ENCODE results near the gene RBM8A.
"Not testable (repeated sequence)": the region's sequence is repeated elsewhere in the genome, so short reads cannot be mapped to it uniquely, and the experiment has no call there.

RBM8A gene

DNA sequence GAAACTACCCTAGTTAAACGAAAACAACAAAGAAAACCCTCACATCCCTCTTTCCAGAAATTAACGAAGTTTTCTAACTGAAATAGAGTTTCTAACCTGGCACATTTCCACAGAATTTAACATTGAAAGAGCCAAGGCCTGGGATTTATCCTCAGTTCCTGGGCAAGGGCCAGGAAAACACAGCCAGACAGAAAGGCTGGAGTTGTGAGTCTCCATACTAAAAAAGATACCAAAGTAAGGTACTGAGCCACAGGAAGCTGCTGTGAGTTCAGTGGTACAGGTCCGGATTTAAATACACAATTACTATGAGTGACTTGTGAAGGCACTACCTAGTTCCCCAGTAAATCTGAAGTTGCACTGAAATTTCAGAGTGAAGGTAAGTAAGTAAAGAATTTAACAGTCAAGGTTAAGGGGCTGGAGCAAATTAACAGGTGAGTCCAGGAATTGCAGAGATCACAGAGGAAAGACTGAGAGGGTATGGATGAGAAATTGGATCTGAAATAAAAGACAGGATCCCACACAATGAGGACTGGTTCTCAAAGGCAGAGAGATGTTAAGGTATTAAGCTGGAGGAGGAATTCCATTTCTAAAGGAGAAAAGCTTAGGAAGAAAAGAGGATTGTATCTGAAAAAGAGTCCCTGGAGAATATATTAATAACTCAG lies 29.6 kb upstream of the RBM8A start:
- peak; percentile 24 for DNase-seq (ENCODE audit: low read depth)

DNA sequence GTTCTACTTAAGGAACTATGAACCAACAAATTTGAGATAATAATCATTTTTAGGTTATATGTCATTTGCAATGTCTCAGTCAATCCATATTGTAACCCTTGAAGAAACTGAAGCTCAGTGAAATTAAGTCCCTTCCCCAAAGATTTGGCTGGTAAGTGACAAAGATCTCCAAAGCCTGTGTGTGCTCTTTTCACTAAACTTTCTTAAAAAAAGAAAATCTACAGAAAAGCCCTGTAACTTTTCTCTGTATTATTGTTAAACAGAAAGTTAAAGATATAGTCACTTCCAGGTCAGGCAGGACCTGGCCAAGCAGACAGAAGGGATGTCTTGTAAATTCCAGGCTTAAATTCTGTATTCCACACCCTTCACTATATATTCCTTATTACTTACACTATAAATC lies 29.1 kb upstream of the RBM8A start:
- DNase-seq (ENCODE audit: low read depth): no peak

DNA sequence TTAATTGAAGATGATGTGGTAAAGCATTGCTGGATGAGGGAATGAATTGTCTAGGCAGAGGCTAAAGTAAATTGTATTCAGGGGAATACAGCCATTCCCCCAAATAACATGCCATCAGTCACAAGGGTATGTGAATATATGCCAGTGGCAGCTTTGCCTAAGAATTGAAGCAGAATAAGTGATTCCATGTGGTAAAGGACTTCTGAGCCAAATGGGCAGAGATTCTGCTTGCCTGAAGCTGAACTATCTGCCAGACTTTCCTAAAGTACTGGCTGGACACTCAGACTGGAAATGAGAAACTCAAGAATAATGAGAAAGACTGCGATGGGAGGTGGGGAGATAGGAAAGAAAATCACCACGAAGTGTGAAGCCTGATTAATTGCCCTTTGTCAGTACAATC lies 28.2 kb upstream of the RBM8A start:
- DNase-seq (ENCODE audit: low read depth): no peak

DNA sequence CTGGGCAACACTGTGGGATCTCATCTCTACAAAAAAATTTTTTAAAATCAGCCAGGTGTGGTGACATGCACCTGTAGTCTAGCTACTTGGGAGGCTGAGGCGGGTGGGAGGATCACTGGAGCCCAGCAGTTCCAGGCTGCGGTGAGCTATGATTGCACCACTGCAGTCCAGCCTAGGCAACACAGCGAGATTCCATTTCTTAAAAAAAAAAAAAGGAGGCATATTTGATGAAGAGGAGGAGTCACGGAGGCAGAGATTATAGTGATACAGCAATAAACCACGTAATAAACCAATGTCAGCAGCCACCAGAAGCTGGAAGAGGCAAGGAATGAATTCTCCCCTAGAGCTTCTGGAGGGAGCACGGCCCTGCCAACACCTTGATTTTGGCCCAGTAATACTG lies 26.6 kb upstream of the RBM8A start:
- DNase-seq (ENCODE audit: low read depth): no peak

DNA sequence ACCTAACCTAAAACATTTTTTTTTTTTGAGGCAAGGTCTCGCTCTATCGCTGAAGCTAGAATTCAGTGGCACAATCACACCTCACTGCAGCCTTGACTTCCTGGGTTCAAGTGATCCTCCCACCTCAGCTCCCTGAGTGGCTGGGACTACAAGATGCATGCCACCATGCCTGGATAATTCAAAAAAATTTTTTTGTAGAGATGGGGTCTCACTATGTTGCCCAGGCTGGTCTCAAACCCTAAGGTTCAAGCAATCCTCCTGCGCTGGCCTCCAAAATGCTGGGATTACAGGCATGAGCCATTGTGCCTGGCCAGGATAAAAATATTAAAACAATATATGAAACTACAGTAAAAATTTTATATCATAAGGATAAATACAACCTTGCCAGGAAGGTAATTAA lies 25.6 kb upstream of the RBM8A start:
- DNase-seq (ENCODE audit: low read depth): no peak

DNA sequence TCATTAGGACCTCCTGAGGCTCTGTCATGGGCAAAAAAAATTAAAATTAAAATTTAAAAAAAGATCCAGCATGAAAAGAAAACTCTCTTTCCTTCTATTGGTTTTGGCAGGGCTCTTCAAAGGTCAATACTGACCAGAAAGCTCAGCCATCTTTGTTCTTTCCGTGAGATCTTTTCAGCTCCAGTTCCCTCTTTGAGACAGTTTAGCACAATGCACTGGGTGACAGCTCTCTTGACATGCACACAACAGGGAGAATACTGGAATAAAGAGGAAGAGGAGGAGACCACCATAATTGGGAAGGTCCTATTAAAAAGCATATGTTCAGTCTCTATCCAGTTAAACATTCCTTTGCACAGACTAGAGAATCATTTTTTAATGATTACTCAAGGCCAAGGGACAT lies 24.2 kb upstream of the RBM8A start:
- no peak for DNase-seq (ENCODE audit: low read depth)

DNA sequence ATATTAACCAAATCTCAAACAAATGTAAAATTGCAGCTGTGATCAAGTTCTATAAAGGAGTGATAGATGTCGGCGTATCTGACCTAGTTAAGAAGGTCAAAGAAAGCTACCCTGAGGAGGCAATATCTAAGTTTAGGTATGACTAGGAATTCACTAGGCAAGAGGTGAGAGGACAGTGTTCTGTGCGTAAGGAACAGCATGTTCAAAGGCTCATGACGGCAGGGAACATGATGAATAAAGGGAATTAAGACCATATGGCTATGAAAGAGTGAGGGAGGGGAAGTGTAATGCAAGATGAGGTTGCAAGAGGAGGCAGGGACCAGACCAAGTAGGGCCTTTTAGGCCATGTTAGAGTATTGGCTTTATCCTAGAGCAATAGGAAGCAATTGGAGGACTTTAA lies 21.9 kb upstream of the RBM8A start:
- no peak for DNase-seq (ENCODE audit: low read depth)

DNA sequence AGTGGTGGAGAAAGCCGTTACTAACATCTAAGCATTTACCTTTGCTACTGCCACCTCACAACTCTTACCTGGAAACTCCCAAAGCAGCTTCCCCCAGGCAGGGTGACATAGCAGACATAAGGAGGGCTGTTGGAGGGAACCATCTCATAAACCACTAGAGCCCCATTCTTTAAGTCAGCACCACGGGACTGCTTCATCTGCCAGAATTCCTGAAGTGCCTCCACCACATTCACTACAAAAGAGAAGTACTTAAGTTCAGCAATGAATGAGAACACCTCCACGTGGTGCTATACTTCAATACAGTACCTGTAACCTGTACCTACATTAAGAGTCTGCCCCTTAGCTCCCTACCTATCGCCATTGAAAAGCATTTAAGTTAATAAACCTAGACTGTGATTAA lies 20.3 kb upstream of the RBM8A start:
- no peak for DNase-seq (ENCODE audit: low read depth)

DNA sequence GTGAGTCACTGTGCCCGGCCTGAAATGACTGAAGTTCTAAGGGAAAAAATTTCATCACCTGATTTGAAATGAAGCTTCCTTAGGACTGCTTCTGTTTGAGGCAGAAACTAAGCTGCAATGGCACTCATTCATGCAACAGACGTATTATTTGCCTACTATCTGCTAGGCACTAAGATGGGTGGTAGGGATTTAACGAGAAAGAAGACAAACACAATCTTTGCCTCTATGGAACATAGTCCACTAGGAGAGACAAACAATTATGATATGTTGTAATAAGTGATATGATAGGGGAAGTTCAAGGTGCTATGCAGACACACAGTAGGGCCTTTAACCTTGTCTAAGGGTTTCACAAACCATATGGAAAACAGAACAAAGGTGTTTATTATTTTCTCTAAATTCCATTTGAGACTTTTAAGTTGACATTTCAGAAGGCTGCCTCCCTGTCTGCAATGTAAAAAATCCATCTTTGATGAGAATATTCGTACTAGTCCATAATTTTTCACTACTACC lies 19.2 kb upstream of the RBM8A start:
- DNase-seq (ENCODE audit: low read depth): no peak

DNA sequence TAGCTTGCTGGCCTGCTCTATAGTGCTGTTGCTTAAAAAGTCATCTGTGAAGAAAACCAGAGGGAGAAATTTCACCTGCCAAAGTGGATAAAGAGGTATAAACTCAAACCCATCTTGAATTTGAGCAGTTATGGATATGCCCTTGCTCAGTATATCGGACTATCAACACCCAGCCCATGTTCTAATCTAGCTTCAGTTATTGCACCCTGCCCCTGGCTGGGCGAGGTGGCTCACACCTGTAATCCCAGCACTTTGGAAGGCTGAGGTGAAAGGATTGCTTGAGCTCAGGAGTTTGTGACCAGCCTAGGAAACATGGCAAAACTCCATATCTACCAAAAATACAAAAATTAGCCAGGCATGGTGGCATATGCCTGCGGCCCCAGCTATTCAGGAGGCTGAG lies 17.2 kb upstream of the RBM8A start:
- no peak for DNase-seq (ENCODE audit: low read depth)

DNA sequence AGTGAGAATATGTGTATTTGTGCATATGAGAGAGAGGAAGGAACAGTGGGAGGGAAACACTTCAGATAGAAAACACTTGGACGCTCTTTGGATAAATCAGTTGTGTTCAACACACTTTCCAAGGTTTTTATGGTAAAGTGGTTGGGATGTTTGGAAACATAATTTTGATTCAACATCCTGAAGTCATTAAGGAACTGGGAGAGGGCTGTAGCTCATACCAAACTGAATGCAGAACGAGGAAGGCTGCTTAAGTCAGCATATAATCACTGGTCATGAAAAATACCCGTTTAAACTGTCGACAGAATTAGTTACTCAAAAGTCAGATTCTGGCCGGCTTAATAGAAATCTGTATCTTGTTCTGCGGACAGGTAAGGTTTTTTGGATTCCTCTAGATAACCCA lies 15.6 kb upstream of the RBM8A start:
- no peak for DNase-seq (ENCODE audit: low read depth)

DNA sequence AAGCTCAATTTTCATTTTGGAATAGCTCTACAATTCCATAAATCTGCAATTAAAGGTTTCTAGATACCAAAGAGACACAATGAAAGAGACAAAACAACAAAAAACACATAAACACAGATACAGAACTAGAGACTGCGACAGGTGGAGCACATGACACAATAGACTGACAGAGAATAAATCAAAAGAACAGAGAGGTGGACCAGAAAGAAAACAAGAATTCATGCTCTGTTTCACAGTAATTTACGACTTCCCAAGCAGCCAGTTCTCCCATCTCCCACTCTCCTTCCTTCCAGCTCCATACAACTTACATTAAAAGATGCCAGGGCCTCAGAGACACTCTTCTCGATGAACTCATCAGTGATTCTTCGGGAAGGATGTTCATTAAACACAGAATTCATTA lies 15.1 kb upstream of the RBM8A start:
- no peak for DNase-seq (ENCODE audit: low read depth)

DNA sequence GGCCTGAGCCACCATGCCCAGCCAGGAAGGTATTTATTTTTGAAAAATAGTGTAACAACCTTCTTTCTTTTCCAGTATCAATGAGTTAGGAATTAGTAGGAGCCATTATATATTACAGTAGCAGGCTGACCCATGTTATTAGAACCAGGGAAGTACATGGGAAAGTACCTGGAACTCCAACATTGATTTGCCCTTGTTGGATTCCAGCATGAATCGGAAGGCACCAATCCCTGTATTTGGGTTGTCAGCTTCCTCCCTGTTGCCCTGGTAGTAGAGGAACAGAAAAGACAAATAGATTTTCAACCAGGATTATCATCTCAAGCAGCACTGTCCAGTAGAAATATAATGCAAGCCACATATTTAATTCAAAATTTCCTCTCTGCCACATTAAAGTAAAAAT lies 10.2 kb upstream of the RBM8A start:
- DNase-seq (ENCODE audit: low read depth): no peak

DNA sequence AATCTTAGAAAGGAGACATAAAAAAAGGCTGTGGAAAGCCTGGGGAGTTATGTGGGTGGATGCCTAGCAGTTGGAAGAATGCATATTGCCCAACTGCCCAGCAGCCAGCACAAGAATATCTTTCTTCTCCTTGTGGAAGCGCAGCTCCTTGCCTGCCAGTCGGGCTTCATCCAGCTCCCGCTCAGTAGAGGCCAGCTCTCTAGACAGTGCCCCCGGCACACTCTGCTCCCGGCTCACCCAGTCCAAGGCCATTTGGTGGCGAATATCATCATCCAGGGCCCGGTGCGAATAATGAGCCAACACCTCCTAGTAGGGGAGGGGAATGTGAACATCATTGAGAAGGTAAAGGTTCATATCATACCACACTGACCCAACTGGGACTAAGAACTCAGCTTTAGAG lies 9.0 kb upstream of the RBM8A start:
- no peak for DNase-seq (ENCODE audit: low read depth)

DNA sequence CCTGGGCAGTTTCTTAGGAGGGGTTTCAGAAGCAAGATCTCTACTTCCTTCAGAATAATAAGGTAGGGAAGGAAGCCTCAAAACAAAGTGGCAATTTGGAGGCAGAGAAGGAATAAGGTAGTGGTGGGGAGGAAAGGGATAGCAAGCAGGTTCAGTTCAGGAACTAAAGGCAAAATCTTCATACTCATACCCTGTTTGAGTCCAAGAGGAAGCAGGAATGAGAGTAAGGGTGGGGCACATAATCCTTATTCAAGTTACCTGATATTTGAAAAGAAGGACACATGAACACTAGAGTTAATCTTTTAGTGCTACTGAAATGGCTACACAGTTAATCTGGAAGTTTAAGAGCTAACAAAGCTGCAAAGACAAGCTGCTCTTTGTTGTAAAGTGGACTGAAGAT lies 8.4 kb upstream of the RBM8A start:
- DNase-seq (ENCODE audit: low read depth): no peak

DNA sequence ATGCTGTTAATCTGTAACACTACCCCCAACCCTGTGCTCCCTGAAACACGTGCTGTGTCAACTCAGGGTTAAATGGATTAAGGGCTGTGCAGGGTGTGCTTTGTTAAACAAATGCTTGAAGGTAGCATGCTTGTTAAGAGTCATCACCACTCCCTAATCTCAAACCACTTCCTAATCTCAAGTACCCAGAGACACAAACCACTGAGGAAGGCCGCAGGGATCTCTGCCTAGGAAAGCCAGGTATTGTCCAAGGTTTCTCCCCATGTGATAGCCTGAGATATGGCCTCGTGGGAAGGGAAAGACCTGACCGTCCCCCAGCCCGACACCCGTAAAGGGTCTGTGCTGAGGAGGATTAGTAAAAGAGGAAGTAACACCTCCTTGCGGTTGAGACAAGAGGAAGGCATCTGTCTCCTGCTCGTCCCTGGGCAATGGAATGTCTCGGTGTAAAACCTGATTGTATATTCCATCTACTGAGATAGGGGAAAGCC lies 5.3 kb upstream of the RBM8A start:
- DNase-seq (ENCODE audit: low read depth): not testable (repeated sequence)

DNA sequence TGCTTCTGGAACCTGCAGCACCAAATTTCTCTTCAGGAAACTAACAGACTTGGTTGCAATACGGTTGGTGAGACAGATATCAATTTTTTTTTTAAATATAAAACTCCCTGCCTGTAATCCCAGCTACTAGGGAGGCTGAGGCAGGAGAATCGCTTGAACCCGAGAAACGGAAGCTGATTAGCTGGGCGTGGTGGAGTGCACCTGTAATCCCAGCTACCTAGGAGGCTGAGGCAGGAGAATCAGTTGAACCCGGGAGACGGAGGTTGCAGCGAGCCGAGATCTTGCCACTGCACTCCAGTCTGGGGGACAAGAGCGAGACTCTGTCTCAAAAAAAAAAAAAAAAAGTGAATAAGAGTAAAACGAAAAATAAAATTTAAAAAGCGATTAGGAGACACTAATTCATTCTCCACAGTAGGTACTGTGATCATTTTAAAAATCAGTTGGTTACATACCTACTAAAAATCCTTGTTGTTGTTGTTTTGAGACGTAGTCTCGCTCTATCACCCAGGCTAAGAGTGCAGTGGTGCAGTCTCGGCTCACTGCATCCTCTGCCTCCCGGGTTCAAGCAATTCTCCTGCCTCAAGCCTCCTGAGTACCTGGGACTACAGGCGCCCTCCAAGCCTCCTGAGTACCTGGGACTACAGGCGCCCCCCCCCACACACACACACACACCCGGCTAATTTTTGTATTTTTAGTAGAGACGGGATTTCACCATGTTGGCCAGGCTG lies 796 bp upstream of the RBM8A start:
- no peak for DNase-seq (ENCODE audit: low read depth)

DNA sequence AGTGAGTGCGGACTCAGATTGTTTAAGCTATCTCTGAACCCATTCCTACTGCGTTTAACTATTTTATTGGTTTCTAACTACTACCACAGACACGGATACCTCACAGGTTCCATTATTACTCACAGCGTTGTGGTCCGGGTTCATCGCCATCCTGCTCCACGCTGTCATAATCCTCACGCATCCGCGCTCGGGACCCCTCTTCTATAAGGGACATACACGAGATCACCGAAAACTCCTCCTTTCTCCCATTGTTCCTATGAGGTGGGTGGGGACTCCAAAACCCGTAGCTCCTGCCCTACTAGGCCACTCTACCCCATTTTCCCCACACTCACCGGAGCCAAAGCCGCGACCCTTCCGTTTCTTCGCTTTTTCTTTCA lies 610 bp downstream of the RBM8A start:
- DNase-seq (ENCODE audit: low read depth): peak; percentile 47

DNA sequence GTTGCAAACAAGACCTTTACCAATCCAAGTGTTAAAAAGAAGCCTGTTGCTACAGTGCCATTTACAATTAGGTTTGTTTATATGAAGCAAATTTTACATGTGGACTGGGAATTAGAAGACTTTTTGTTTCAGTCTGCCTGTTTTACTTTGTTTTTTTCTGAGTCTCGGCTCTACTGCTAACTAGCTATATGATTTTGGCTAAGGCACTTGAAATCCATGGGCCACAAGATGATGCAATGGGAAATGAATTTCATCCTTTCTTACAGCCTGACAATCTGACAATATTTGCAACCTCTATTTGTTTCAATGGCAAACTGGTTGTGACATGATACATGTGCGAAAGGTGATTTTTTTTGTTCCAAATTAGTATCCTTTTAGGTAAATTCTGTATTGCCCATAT lies 5.0 kb downstream of the RBM8A start:
- peak; percentile 9 for DNase-seq (ENCODE audit: low read depth)

DNA sequence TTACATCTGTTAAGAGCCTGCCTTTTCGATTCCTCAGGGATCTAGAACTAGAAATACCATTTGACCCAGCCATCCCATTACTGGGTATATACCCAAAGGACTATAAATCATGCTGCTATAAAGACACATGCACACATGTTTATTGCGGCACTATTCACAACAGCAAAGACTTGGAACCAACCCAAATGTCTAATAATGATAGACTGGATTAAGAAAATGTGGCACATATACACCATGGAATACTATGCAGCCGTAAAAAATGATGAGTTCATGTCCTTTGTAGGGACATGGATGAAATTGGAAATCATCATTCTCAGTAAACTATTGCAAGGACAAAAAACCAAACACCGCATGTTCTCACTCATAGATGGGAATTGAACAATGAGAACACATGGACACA lies 7.0 kb downstream of the RBM8A start:
- not testable (repeated sequence) for DNase-seq (ENCODE audit: low read depth)

DNA sequence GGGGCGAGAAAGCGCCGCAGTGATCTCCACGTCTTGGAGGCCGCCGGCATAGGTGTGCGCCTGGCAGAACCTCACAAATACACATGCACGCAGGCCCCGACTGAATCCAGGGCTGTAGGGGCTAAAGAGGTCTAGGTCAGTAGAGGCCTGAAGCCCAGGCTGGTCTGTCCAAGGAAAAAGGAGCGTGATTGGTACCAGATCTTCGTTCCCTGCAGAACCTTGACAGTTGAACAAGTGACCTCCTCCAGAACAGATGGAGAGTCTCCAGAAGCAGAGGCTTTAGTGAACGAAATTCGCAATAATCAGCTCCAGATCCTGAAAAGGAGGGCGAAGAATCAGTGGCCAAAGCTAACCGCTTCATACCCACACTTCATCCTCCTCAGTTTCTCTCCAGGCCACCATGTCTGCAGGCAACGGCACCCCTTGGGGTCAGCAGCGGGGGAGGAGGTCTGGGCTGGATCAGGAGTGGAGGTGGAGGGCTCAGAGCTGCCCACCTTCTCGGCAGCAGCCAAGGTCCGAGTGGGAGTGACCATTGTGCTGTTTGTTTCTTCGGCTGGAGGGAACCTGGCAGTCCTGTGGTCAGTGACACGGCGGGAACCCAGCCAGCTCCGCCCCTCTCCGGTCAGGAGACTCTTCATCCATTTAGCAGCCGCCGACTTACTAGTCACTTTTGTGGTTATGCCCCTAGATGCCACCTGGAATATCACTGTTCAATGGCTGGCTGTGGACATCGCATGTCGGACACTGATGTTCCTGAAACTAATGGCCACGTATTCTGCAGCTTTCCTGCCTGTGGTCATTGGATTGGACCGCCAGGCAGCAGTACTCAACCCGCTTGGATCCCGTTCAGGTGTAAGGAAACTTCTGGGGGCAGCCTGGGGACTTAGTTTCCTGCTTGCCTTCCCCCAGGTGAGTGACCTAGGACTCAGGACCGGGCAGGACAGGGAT lies 8.0 kb downstream of the RBM8A start:
- peak; percentile 78 for DNase-seq (ENCODE audit: low read depth)

DNA sequence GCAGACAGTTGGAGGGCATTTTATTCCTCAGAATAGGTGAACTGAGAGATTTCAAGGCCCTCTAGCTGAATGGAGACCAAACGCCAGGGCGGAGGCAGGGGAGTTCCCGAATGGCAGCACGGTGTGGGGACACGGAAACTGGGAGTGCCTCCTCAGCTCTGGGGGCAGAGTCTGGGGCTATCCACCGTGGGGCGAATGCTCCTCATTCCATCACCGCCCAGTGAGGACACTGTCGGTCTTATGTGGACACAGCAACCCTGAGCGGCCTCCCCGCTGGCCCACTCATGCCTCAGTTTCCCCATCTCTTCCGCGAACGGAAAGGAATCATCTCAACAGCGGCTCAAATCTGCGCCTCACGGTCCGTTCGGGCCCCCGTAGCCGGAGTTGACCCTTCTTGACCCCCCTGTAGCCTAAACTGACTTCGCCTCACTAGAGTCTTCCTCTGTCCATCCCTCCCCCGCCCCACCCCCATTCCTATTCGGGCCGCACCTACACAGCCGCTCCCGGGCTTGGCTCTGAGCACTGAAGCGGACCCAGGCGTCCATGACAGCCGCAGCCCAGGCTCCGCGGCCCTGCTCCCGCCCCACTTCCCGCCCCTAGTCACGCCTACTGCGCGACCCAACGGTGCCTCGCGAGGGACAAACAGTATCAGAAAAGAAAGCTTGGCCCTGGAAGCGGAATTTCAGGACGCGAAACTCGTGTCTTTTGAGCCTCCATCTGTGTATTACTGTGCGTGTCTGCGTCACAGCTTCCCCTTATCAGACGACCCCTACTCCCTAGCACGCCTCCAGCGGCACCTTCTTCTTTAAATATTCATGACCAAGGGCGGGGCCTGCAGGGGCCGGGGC lies 8.9 kb downstream of the RBM8A start, which contains the start of gene PEX11B:
TSS of gene PEX11B (minus strand) at position 574 of the 848 bp plus-strand sequence. CDS start at position 545, 29 bp downstream.
- DNase-seq (ENCODE audit: low read depth): peak; percentile 86

Measured in ELR (cell line).